Transverse colon (tissue), 4 donors: ENCODE data around the gene DOCK10. TPM values are rescaled to one million over a fixed set of nuclear protein-coding genes. Genes with fewer than 3 reads are reported as not detected.
A peak's percentile ranks its signal among the peaks of the same experiment; 100 is the strongest.

Source experiments
- DNase-seq: peaks from one replicate; pipeline ENCODE4 v3.0.0-alpha.2; 2019
- H3K27ac ChIP-seq, 4 donors: fragments of 200-600 bp; sonication (generic); 2 replicates each; pipeline ENCODE4 v1.5.1; 2016 to 2018; ENCODE audit warnings: inconsistent platforms in 4 of 4
- H3K27me3 ChIP-seq: fragments of 200-600 bp; sonication (generic); 2 replicates; pipeline ENCODE4 v1.5.1; 2017; ENCODE audit warnings: inconsistent platforms
- H3K36me3 ChIP-seq, 4 donors: fragments of 200-600 bp; sonication (generic); 2 replicates each; pipeline ENCODE4 v1.5.1; 2017 to 2019; ENCODE audit warnings: inconsistent platforms in 4 of 4
- H3K4me1 ChIP-seq, 4 donors: fragments of 200-600 bp; sonication (generic); 2 replicates each; pipeline ENCODE4 v1.5.1; 2017 to 2020; ENCODE audit warnings: inconsistent platforms in 4 of 4
- H3K4me3 ChIP-seq, 4 donors: fragments of 200-600 bp; sonication (generic); 1 replicate in 1 of 4; 2 replicates in 3 of 4; pipeline versions ENCODE4 v1.5.1 to v1.6.1; 2017 to 2019; ENCODE audit warnings: inconsistent platforms in 4 of 4
- H3K9me3 ChIP-seq, 2 donors: fragments of 200-600 bp; sonication (generic); 2 replicates each; pipeline ENCODE4 v1.5.1; 2017 to 2019; ENCODE audit warnings: inconsistent platforms in 2 of 2
- CTCF ChIP-seq, 5 experiments: fragments of 200-600 bp in 3 of 5; fragments of 450-650 bp in 2 of 5; sonication (generic) in 3 of 5; IDR thresholded peaks; 1 replicate in 2 of 5; 2 replicates in 3 of 5; pipeline ENCODE4 v1.5.1; 2016 to 2017; ENCODE audit warnings: antibody characterized with exemption in 5 of 5, inconsistent platforms in 3 of 5, mild to moderate bottlenecking in 2 of 5, moderate library complexity in 1 of 5
- EP300 ChIP-seq: sonication (generic); formaldehyde crosslinking; IDR thresholded peaks from one replicate; pipeline ENCODE4 v1.6.1; 2017; ENCODE audit warnings: antibody characterized with exemption, low read depth
- POLR2A ChIP-seq: fragments of 450-650 bp; IDR thresholded peaks from one replicate; pipeline ENCODE4 v1.6.1; 2016; ENCODE audit warnings: antibody characterized with exemption, mild to moderate bottlenecking, moderate library complexity
- POLR2AphosphoS5 ChIP-seq, 3 donors: sonication (generic); formaldehyde crosslinking; IDR thresholded peaks; one replicate each; pipeline ENCODE4 v1.6.1; 2016; ENCODE audit warnings: antibody characterized with exemption in 3 of 3
- WGBS, 2 donors: methylation state at CpG; one replicate each; pipeline ENCODE4 v1.1.5; 2018; ENCODE audit warnings: low coverage in 1 of 2; 5-methylcytosine and 5-hydroxymethylcytosine counted together
- in situ Hi-C, 4 donors: fragments of 200-750 bp; cut with MboI; loops; one replicate each; pipeline versions ENCODE4 v1.15.0 to v1.15.1; 2017; ENCODE audit warnings: low sequenced_read_pairs in 3 of 4, low pct_ligation_motif_present in 1 of 4, low pct_unique_long_range_greater_than_20kb in 1 of 4
- intact Hi-C: fragments of 100-400 bp; cut with DNase I; formaldehyde crosslinking; loops from one replicate; pipeline ENCODE4 v1.15.1; 2023; ENCODE audit warnings: low total_unique reads
- total RNA-seq, 4 donors: library from RNA; depleted of rRNA; stranded (reverse); fragments of >200 nt; gene quantifications; one replicate each; pipeline ENCODE4 v1.1.0, GENCODE V29; 2016

The DOCK10 gene
- total RNA-seq: 10 to 100 TPM in 2 of 4 donors, 1 to 10 TPM in 2; 5.2 to 64.7 (median 14.5) TPM

GRCh38 chr2:225041851-225042799, at the start of gene DOCK10:
DOCK10 (minus strand) TSS chr2:225042468; CDS start chr2:225042374, 94 bp downstream.
- Histone ChIP-seq H3K27ac (peak within 1 kb of the TSS; percentile 54 to 76 (median 69)), H3K36me3 (no peaks in the 10 kb centered on the region), H3K4me1 (peaks cover 0 to 24% (median 9%) of the 10 kb centered on the region in 4 donors), H3K4me3 (peak within 1 kb of the TSS; percentile 44 to 86 (median 70)), H3K9me3 (no peaks in the 10 kb centered on the region), H3K27me3 (peaks cover 5% of the 10 kb centered on the region)
- no peak for TF ChIP-seq CTCF (IDR thresholded peaks at IDR 0.05)
- TF ChIP-seq EP300: no peak
- no peak for TF ChIP-seq POLR2AphosphoS5 (IDR thresholded peaks at IDR 0.05)
- no peak for TF ChIP-seq POLR2A
- in situ Hi-C loops (no loop called here), intact Hi-C loops (no loop called here)
- peak; percentile 24 for DNase-seq
- 0 to 1% methylated on average over 9 to 72 of the region's 113 CpGs for WGBS, 2 donors

DNA sequence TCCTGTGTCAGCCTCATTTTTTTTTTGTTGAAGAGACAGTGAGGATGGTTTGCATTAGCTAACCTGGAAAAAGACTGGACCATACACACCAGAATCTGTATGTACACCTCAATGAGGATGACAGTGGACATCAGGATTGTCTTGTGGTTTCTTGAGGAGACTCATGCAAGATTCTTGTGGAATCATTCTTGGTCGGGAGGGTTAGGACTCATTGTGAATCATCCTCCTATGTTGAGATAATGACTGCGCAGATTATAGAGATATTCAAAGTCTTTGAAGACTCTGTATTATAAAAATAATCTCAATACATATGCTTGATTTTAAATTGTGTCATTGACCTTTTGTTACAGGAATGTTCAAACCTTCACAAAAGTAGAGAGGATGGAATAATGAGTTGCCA, 49.1 kb upstream of the DOCK10 start:
- H3K4me3 ChIP-seq: no peak overlapping the region
- TF ChIP-seq POLR2A: no peak
- TF ChIP-seq EP300: no peak
- TF ChIP-seq CTCF (IDR thresholded peaks at IDR 0.05): no peak
- no peak for TF ChIP-seq POLR2AphosphoS5 (IDR thresholded peaks at IDR 0.05)
- DNase-seq: no peak
- no peak overlapping the region for H3K27ac ChIP-seq
- 60 to 86% methylated on average over 1 to 2 of the region's 2 CpGs for WGBS, 2 donors
- in situ Hi-C loops: no loop called here
- H3K4me1 ChIP-seq: no peaks in the 10 kb centered on the region
- H3K27me3 ChIP-seq: peaks cover 5% of the 10 kb centered on the region
- no peaks in the 10 kb centered on the region for H3K36me3 ChIP-seq
- no peaks in the 10 kb centered on the region for H3K9me3 ChIP-seq
- intact Hi-C loops: no loop called here

- TF ChIP-seq EP300: no peak
- TF ChIP-seq POLR2A: no peak
- no peak for TF ChIP-seq CTCF (IDR thresholded peaks at IDR 0.05)
- no peak for TF ChIP-seq POLR2AphosphoS5 (IDR thresholded peaks at IDR 0.05)
- DNase-seq: no peak
- WGBS, 2 donors: 72 to 74% methylated on average over 3 of the region's 3 CpGs
- Histone ChIP-seq H3K27ac (no peak overlapping the region), H3K4me1 (no peaks in the 10 kb centered on the region), H3K27me3 (peaks cover 5% of the 10 kb centered on the region), H3K4me3 (no peak overlapping the region), H3K9me3 (no peaks in the 10 kb centered on the region), H3K36me3 (no peaks in the 10 kb centered on the region)
- in situ Hi-C loops: no loop called here
- intact Hi-C loops: no loop called here
Observed at GRCh38 chr2:225090746-225091145, 48.5 kb upstream of the DOCK10 start.

DNA sequence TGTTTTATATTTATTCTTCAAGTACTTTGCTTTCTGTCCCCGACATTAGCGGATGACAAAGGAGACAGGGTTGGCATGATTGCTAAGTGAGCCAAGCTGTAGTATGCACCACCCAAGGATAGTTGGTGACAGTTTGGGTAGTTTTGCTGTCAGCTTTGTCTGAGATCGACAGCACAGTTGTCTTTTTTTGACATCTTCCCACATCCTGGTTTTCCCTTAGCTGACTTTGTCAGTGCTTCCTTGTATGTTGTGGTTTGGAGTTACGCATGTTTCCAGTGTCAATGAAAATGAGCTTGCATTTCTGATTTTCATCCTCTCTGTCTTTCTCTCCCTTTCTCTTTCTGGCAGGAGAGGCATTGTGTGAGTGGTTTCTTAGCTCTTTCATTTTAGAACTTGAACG, 44.6 kb upstream of the DOCK10 start:
- Histone ChIP-seq H3K27ac (no peak overlapping the region), H3K27me3 (peaks cover 5% of the 10 kb centered on the region), H3K9me3 (no peaks in the 10 kb centered on the region), H3K4me3 (no peak overlapping the region), H3K36me3 (no peaks in the 10 kb centered on the region), H3K4me1 (no peaks in the 10 kb centered on the region)
- intact Hi-C loops (no loop called here), in situ Hi-C loops (no loop called here)
- TF ChIP-seq EP300 (no peak), CTCF (IDR thresholded peaks at IDR 0.05) (no peak), POLR2AphosphoS5 (IDR thresholded peaks at IDR 0.05) (no peak), POLR2A (no peak)
- DNase-seq: no peak
- 75 to 76% methylated on average over 5 of the region's 5 CpGs for WGBS, 2 donors
